CD4-positive, alpha-beta T cell treated with Interleukin-6 at 100 ng/mL for 8 hours (primary cell): ENCODE results near the gene SUV39H1.
A peak's percentile ranks its signal among the peaks of the same experiment; 100 is the strongest.
"Not testable (repeated sequence)": the region's sequence is repeated elsewhere in the genome, so short reads cannot be mapped to it uniquely, and the experiment has no call there.

Source experiments
- DNase-seq: peaks from one replicate; pipeline ENCODE4 v3.0.0-alpha.2; 2020; ENCODE audit warnings: mixed read lengths, low spot score

Gene SUV39H1

DNA sequence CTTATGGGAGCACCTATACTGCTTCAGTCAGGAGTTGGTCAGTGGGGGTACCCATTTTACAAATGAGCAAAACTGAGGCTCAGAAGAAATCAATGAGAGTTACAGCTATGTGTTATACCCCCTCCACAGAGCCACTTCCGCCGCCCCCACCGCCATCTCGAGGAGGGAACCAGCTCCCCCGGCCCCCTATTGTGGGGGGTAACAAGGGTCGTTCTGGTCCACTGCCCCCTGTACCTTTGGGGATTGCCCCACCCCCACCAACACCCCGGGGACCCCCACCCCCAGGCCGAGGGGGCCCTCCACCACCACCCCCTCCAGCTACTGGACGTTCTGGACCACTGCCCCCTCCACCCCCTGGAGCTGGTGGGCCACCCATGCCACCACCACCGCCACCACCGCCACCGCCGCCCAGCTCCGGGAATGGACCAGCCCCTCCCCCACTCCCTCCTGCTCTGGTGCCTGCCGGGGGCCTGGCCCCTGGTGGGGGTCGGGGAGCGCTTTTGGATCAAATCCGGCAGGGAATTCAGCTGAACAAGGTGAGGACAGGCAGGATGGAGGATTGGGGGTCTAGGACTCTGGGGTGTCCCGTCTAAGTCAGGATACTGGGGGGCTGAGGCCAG lies 7.9 kb upstream of the SUV39H1 start:
- DNase-seq, result no peak

DNA sequence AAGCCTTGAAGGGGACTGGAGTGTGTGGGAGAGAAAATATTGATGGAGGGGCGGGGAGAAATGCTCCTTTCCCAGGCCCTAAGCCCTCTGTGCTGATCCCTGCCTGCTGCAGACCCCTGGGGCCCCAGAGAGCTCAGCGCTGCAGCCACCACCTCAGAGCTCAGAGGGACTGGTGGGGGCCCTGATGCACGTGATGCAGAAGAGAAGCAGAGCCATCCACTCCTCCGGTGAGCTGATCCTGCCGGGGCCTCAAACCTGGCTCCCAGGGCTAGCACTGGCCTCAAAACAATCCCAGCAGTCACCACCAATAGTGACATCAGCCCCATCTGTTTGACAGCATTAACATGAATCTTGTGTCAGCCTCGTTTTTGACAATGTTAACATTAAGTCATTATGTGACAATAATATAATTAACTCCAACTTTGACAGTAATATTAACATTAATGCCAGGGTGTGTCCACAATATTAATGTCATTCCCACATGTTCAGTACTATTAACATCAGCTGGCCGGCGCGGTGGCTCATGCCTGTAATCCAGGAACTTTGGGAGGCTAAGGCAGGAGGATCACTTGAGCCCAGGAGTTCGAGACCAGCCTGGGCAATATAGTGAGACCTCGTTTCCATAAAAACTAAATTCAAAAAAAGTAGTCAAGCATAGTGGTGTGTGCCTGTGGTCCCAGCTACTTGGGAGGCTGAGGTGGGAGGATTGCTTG lies 7.2 kb upstream of the SUV39H1 start:
- no peak for DNase-seq

- not testable (repeated sequence) for DNase-seq
These were observed 4.8 kb upstream of the SUV39H1 start for GRCh38 chrX:48691746-48692145.

GRCh38 chrX:48694776-48695533 lies 1.6 kb upstream of the SUV39H1 start:
- no peak for DNase-seq

- no peak for DNase-seq
These were observed 1.0 kb upstream of the SUV39H1 start for GRCh38 chrX:48695534-48695896.

- no peak for DNase-seq
These were observed 621 bp upstream of the SUV39H1 start for GRCh38 chrX:48695925-48696300.

DNA sequence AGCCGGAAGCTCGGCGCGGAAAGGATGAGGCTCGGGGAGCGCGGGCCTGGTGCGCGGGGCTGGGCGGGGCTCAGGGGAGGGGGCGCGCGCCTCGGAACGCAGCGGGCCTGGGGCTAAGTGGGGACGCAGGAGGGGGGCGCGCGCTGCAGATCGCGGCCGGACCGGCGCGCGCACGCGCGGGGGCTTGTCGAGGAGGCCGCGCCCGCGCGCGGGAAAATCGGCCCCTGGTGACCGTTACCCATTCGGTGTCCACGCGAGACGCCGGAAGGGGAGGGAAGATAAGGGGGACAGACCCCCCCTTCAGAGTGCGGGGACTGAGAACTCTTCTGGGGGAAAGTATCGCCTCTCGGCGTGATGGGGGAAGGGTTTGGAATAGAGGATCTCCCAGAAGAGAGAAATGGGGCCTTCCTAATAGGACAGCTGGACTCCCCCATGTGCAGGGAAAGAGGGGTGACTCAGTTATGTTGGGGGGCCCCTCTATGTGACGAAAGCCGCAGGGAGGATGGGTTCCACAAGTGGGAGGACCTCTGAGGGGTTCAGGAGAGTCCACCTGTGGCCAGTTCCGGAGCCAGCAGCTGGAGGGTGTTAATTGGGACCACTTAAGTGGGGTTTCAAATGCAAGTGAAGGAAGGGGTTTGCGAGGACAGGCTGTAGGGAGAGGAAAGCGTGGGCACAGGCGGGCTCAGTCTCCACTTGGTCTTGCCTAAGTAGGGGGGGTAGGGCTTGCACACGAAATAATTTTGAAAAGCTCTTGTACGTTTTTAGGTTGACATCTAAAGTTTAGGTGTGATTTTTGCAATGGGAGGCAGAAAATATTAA lies 584 bp downstream of the SUV39H1 start:
- DNase-seq, result no peak

DNA sequence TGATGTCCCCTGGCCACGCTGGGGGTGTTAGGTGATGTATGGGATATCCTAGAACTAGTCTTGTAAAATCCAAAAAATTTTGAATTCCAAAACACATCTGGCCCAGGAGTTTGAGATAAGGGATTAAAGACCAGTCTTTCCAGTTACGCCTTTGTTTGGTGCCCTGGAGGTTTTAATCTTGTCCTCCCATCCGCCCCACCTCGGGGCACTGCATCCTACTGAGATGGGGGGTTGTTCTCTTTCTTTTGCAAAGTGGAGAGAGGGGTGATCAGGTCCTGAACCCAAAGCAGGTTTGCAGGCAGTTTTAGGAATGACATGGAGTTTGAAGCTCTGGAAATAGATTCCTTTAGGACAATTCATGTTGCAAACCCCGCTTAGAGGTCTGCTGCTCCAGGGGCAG lies 1.8 kb downstream of the SUV39H1 start:
- no peak for DNase-seq

DNA sequence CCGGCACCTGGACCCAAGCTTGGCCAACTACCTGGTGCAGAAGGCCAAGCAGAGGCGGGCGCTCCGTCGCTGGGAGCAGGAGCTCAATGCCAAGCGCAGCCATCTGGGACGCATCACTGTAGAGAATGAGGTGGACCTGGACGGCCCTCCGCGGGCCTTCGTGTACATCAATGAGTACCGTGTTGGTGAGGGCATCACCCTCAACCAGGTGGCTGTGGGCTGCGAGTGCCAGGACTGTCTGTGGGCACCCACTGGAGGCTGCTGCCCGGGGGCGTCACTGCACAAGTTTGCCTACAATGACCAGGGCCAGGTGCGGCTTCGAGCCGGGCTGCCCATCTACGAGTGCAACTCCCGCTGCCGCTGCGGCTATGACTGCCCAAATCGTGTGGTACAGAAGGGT lies 3.7 kb downstream of the SUV39H1 start:
- no peak for DNase-seq

DNA sequence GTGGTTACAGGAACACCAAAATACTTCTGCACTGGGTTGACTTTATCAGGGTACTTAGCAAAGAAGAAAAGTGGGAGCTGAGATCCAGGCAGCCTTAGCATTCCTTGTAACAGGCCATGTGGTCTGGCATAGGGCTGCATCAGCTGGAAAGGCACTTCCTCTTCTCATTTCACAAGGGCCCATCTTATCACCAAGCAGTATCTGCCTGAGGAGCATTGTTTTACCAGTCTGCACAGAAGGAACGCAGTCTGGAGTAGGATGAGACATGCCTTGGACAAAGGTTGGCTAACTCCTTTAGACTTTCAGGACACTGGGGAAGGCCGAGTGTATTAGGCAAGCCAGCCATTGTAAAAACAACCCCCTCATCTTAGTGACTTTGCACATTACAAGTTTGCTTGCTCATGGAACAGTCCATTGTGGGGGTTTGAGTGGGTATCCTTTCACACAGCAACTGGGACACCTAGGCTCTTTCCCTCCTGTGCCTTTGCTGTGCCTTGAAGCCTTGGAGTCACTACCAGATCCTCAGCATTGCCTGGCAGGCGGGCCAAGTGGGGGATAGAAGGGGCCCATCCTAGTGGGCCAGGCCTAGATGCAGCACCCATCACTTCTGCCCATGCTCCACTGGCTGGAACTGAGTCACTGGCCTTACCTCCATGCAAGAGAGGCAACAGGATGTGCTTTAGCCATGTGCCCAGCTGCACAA lies 4.6 kb downstream of the SUV39H1 start:
- DNase-seq, result no peak

DNA sequence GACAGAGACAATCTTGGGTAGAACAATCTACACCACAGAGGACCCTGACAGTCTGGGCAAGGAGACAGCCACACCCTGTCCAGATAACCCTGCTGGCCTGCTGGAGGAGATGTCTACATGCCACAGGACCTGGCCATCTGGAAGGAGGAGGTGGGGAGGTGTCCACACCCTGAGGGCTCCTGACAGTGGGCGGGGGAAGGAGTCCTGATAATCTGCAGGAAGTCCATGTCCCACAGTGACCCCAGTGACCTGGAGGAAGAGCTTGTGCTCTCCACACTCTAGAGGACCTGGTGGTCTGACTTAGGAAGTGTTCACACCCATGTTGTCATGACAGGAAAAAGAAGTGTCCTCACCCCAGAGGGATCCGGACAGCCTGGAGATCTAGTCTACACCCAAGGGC lies 5.5 kb downstream of the SUV39H1 start:
- DNase-seq, result no peak

DNA sequence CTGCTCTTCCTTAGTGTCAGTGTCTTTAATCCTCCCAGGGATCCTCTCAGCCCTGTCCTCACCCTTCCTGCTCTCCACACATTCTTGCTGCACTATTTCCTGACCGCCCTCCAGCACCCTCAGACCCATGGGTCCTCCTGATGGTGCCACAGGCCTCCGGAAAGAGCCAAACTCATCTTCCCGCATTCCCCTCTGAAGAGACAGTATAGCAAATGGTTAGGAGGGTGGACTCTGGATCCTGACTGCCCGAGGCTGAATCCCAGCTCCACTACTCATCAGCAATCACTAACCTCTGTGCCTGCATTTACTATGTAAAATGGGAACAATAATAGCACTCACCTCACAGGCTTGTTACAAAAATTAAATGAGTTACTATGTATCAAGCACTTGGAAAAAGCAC lies 6.2 kb downstream of the SUV39H1 start:
- no peak for DNase-seq

GRCh38 chrX:48703228-48703627 lies 6.7 kb downstream of the SUV39H1 start:
- no peak for DNase-seq

GRCh38 chrX:48703642-48704481 lies 7.3 kb downstream of the SUV39H1 start:
- no peak for DNase-seq

DNA sequence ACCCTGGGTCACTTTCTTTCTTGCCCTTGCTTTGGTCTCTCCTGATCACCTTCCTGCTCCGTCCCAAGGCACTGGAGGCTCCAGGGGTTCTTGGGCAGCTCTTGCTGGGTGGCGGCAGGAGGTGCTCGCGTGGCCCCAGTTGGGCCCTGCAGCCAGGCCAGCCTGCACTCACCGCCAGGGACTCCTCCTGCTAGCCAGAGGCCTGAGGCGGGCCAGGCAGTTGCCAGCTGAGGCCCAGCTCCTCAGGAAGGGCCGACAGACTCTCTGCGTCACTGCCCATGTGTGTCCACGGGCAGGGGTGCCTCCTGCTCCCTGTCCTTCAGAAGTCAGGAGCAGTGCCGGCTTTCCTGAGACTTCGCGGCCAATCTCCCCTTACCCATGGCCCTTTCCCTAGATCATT lies 9.3 kb downstream of the SUV39H1 start:
- no peak for DNase-seq

- DNase-seq, result no peak
These were observed 13.1 kb downstream of the SUV39H1 start for GRCh38 chrX:48709522-48710112.

- no peak for DNase-seq
These were observed 14.8 kb downstream of the SUV39H1 start for GRCh38 chrX:48711162-48711928.

DNA sequence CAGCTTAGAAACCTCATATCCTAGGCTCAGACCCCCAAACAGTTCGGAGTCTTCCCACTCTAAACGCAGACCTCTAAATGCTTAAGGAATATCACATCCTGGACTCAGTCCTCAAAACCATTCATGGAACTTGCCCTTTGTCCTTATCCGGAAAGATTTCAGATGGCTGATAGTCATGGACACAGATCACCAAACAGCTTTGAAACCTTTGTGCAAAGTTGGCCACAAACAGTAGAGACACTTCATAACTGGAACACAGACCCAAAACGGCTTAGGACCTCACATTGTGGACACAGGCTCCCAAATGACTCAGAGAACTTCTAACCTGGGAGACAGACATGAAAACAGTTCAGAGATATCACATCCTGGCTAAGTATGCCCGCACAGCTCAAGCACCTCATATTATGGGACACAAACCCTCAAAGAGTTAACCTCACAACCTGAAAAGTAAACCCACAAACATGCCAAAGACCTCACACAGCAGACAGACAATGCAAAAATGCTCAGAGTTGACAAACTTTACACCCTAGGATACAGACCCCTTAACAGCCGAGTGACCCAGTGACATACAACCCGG lies 15.5 kb downstream of the SUV39H1 start:
- no peak for DNase-seq

GRCh38 chrX:48713847-48714246 lies 17.3 kb downstream of the SUV39H1 start:
- peak; percentile 16 for DNase-seq
